Testis (tissue), 2 donors: ENCODE data around the gene RNH1.

ENCODE experiments used
- CTCF ChIP-seq, 3 experiments: fragments of 450-650 bp in 2 of 3; fragments of 200-600 bp in 1 of 3; sonication (generic) in 1 of 3; IDR thresholded peaks; one replicate each; pipeline ENCODE4 v1.5.1; 2016 to 2019; ENCODE audit warnings: antibody characterized with exemption in 3 of 3, mild to moderate bottlenecking in 2 of 3, moderate library complexity in 1 of 3
- POLR2A ChIP-seq: fragments of 450-650 bp; IDR thresholded peaks from one replicate; pipeline ENCODE4 v1.6.1; 2017; ENCODE audit warnings: antibody characterized with exemption, mild to moderate bottlenecking, moderate library complexity

- TF ChIP-seq POLR2A (no peak), CTCF (IDR thresholded peaks at IDR 0.05) (no peak)
Observed at GRCh38 chr11:451738-452137, 55.3 kb downstream of the RNH1 start.
